H1 (cell line): ENCODE results near the gene PKM.

Source experiments
- BRCA1 ChIP-seq: IDR thresholded peaks from 2 replicates; pipeline ENCODE4 v1.6.1; 2012; ENCODE audit warnings: low read depth, low read length, improper control_type of control experiment
- CTCF ChIP-seq, 3 experiments: IDR thresholded peaks; 1 replicate in 2 of 3; 2 replicates in 1 of 3; pipeline versions ENCODE4 v1.5.1 to v1.6.1; 2011; ENCODE audit warnings: low read length in 3 of 3, mild to moderate bottlenecking in 3 of 3, inconsistent platforms in 2 of 3, low read depth in 1 of 3, moderate library complexity in 1 of 3; ENCODE audit not compliant: insufficient read depth in 1 of 3; ENCODE audit errors: control extremely low read depth in 1 of 3
- JUN ChIP-seq: IDR thresholded peaks from 2 replicates; pipeline ENCODE4 v1.6.1; 2011; ENCODE audit warnings: low read depth, mild to moderate bottlenecking, improper control_type of control experiment, low read length
- POLR2AphosphoS5 ChIP-seq: IDR thresholded peaks from 2 replicates; pipeline ENCODE4 v1.6.1; 2011; ENCODE audit warnings: low read depth, low read length
- ZNF274 ChIP-seq: IDR thresholded peaks from 2 replicates; pipeline ENCODE4 v1.7.0; 2012; ENCODE audit warnings: low read length, borderline replicate concordance; ENCODE audit errors: extremely low read depth
- TF ChIP-seq, protein P1 (sequence below): IDR thresholded peaks from 2 replicates; pipeline ENCODE4 v1.6.1; 2011; ENCODE audit warnings: low read length, improper control_type of control experiment

DNA sequence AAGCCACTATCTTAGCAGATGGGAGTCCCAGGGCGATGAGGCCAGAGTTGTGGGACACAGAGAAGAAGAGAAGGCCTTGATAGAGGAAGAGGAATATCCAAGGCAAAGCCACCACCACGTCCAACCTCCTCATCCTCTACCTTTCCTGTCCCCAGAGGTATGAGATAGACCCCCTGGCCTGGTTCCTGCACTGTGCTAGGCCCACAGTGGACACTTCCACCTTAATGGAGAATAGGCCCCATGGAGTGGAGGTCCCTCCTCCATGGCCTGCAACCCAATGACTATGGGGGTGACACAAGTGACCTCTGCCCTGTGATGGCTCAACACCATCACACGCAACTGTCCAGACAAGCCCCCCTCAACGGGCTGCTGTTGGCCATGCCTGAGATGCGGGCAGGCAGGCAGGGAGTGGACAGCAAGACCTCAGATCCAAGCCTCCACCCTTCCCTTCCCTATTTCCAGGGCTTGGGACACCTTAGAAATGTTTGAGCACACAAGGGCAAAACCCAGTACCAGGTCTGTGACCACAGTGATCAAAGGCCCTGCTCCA, 70.2 kb downstream of the PKM start:
- TF ChIP-seq CTCF (IDR thresholded peaks at IDR 0.05; ENCODE audit: control extremely low read depth in 1 of 3, insufficient read depth in 1 of 3, low read depth in 1 of 3, low read length in 3 of 3): no peak
- no peak for TF ChIP-seq BRCA1
- TF ChIP-seq, protein P1, sequence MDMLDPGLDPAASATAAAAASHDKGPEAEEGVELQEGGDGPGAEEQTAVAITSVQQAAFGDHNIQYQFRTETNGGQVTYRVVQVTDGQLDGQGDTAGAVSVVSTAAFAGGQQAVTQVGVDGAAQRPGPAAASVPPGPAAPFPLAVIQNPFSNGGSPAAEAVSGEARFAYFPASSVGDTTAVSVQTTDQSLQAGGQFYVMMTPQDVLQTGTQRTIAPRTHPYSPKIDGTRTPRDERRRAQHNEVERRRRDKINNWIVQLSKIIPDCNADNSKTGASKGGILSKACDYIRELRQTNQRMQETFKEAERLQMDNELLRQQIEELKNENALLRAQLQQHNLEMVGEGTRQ: no peak
- TF ChIP-seq ZNF274: no peak
- no peak for TF ChIP-seq POLR2AphosphoS5
- no peak for TF ChIP-seq JUN
